HepG2 (cell line): ENCODE data around the gene CNOT2. TPM values are rescaled to one million over a fixed set of nuclear protein-coding genes. Genes with fewer than 3 reads are reported as not detected.

Source experiments
- ATAC-seq: fragments of 200-7000 bp; cut with Tn5 transposase; 3 replicates; pipeline ENCODE4 v1.9.1; 2020; ENCODE audit warnings: mild to moderate bottlenecking, moderate library complexity
- BruUV-seq: library from RNA; stranded (reverse); fragments of 400-500 nt; replicated peaks from 2 replicates; lab custom pipeline; 2021; lab: Mats Ljungman, UMichigan
- CTCF ChIA-PET: fragments of 300-600 bp; formaldehyde crosslinking; extraction: SDS; loops from one replicate; lab custom pipeline; 2021; ENCODE audit warnings: low total read pairs, inconsistent platforms, low intra/inter-chr PET ratio; lab: Yijun Ruan, JAX
- POLR2A ChIA-PET: fragments of 350-600 bp; sonication (Branson Sonifier 250); formaldehyde crosslinking; loops from one replicate; lab custom pipeline; 2020; ENCODE audit warnings: antibody characterized with exemption, inconsistent platforms; lab: Yijun Ruan, JAX
- DNase-seq: peaks from one replicate; pipeline ENCODE4 v3.0.0-alpha.2; 2015; ENCODE audit warnings: low spot score
- FAIRE-seq: peaks from 3 replicates; lab custom pipeline; 2011; peaks lifted over from hg19 to GRCh38; lab: Jason Lieb, UNC
- H2AFZ ChIP-seq: one replicate; pipeline ENCODE4 v1.6.1; 2011; ENCODE audit warnings: low read length, inconsistent platforms
- H3K27ac ChIP-seq: fragments of 300-600 bp; 3 replicates; pipeline ENCODE4 v1.8.0; 2011; ENCODE audit warnings: mixed run types, mild to moderate bottlenecking, mixed read lengths, low read length, inconsistent platforms; ENCODE audit not compliant: insufficient read depth; ENCODE audit errors: extremely low read length
- H3K27me3 ChIP-seq, 2 experiments: fragments of 200-600 bp in 1 of 2; 2 replicates in 1 of 2; 3 replicates in 1 of 2; pipeline versions ENCODE4 v1.6.0 to v1.8.0; 2011; ENCODE audit warnings: low read length in 2 of 2, mild to moderate bottlenecking in 2 of 2, moderate library complexity in 2 of 2, inconsistent platforms in 1 of 2; ENCODE audit not compliant: insufficient read depth in 2 of 2, control insufficient read depth in 1 of 2
- H3K36me3 ChIP-seq, 2 experiments: fragments of 200-600 bp in 1 of 2; replicated peaks in 1 of 2; 2 replicates in 1 of 2; 3 replicates in 1 of 2; pipeline versions ENCODE4 v1.5.1 to v1.8.0; 2011; ENCODE audit warnings: low read length in 2 of 2, inconsistent platforms in 1 of 2; ENCODE audit not compliant: insufficient read depth in 2 of 2, control insufficient read depth in 1 of 2
- H3K4me1 ChIP-seq: 2 replicates; pipeline ENCODE4 v1.5.1; 2012; ENCODE audit warnings: low read length, inconsistent platforms; ENCODE audit not compliant: insufficient read depth
- H3K4me2 ChIP-seq: 2 replicates; pipeline ENCODE4 v1.6.0; 2011; ENCODE audit warnings: low read depth, low read length, inconsistent platforms
- H3K4me3 ChIP-seq, 3 experiments: fragments of 200-600 bp in 1 of 3; sonication (generic), shearing (Covaris generic) in 1 of 3; replicated peaks in 1 of 3; 2 replicates each; pipeline ENCODE4 v1.5.1; 2011 to 2016; ENCODE audit warnings: low read length in 3 of 3, inconsistent platforms in 2 of 3, low read depth in 2 of 3, mild to moderate bottlenecking in 2 of 3, control low read depth in 1 of 3, mixed read lengths in 1 of 3; ENCODE audit not compliant: insufficient read depth in 1 of 3
- H3K79me2 ChIP-seq: one replicate; pipeline ENCODE4 v1.6.1; 2011; ENCODE audit warnings: low read length, inconsistent platforms; ENCODE audit not compliant: insufficient read depth
- H3K9ac ChIP-seq: 2 replicates; pipeline ENCODE4 v1.6.0; 2011; ENCODE audit warnings: mild to moderate bottlenecking, low read depth, low read length, inconsistent platforms; ENCODE audit not compliant: insufficient read depth
- H3K9me3 ChIP-seq: 2 replicates; pipeline ENCODE4 v1.5.1; 2012; ENCODE audit warnings: mild to moderate bottlenecking, low read length
- H4K20me1 ChIP-seq: 2 replicates; pipeline ENCODE4 v1.6.0; 2011; ENCODE audit warnings: inconsistent platforms, mild to moderate bottlenecking, low read length, moderate library complexity; ENCODE audit not compliant: insufficient read depth
- ADNP ChIP-seq: sonication (generic); formaldehyde crosslinking; IDR thresholded peaks from 2 replicates; pipeline ENCODE4 v1.4.0; 2020; ENCODE audit warnings: missing genetic modification reagents
- ATM ChIP-seq: fragments of 450-650 bp; IDR thresholded peaks from 2 replicates; pipeline ENCODE4 v1.7.1; 2017; ENCODE audit warnings: mild to moderate bottlenecking, borderline replicate concordance
- E2F1 ChIP-seq: sonication (generic); formaldehyde crosslinking; IDR thresholded peaks from 2 replicates; pipeline ENCODE4 v1.5.0; 2020; ENCODE audit warnings: missing genetic modification reagents
- EED ChIP-seq: sonication (generic); formaldehyde crosslinking; IDR thresholded peaks from 2 replicates; pipeline ENCODE4 v1.5.0; 2020; ENCODE audit warnings: mild to moderate bottlenecking, missing genetic modification reagents
- ETS1 ChIP-seq: sonication (generic); formaldehyde crosslinking; IDR thresholded peaks from 2 replicates; pipeline ENCODE4 v1.4.0; 2020; ENCODE audit warnings: missing genetic modification reagents
- GATAD2A ChIP-seq: IDR thresholded peaks from 2 replicates; pipeline ENCODE4 v1.6.1; 2016
- HOXD1 ChIP-seq: sonication (generic); formaldehyde crosslinking; IDR thresholded peaks from 2 replicates; pipeline ENCODE4 v1.5.0; 2020; ENCODE audit warnings: missing genetic modification reagents
- KAT2B ChIP-seq: fragments of 150-350 bp; IDR thresholded peaks from 2 replicates; pipeline ENCODE4 v1.6.1; 2014; ENCODE audit warnings: low read depth, low read length, borderline replicate concordance
- MNT ChIP-seq: fragments of 450-650 bp; IDR thresholded peaks from 2 replicates; pipeline ENCODE4 v1.6.1; 2016
- PHF20 ChIP-seq: sonication (generic); formaldehyde crosslinking; IDR thresholded peaks from 2 replicates; pipeline ENCODE4 v1.5.0; 2020; ENCODE audit warnings: mild to moderate bottlenecking, missing genetic modification reagents
- RARG ChIP-seq: sonication (generic); formaldehyde crosslinking; IDR thresholded peaks from 2 replicates; pipeline ENCODE4 v1.4.0; 2020; ENCODE audit warnings: low read depth, mild to moderate bottlenecking, missing genetic modification reagents
- SNRNP70 ChIP-seq: fragments of 200-400 bp; formaldehyde crosslinking; IDR thresholded peaks from 2 replicates; pipeline ENCODE4 v1.6.1; 2017; ENCODE audit warnings: mild to moderate bottlenecking, low read depth, low read length, moderate library complexity
- STAG1 ChIP-seq: sonication (generic); formaldehyde crosslinking; IDR thresholded peaks from 2 replicates; pipeline ENCODE4 v1.4.0; 2020; ENCODE audit warnings: missing genetic modification reagents
- ZKSCAN5 ChIP-seq: sonication (generic); formaldehyde crosslinking; IDR thresholded peaks from 2 replicates; pipeline ENCODE4 v1.5.1; 2020; ENCODE audit warnings: mild to moderate bottlenecking, missing genetic modification reagents
- ZNF10 ChIP-seq: sonication (generic); formaldehyde crosslinking; IDR thresholded peaks from 2 replicates; pipeline ENCODE4 v1.4.0; 2020; ENCODE audit warnings: mild to moderate bottlenecking, low read depth, missing genetic modification reagents, borderline replicate concordance
- ZNF335 ChIP-seq: sonication (generic); formaldehyde crosslinking; IDR thresholded peaks from 2 replicates; pipeline ENCODE4 v1.4.0; 2020; ENCODE audit warnings: missing genetic modification reagents
- ZNF441 ChIP-seq: sonication (generic); formaldehyde crosslinking; IDR thresholded peaks from 2 replicates; pipeline ENCODE4 v1.7.0; 2021; ENCODE audit warnings: missing genetic modification reagents, borderline replicate concordance
- ZNF589 ChIP-seq: sonication (generic); formaldehyde crosslinking; conservative IDR thresholded peaks from 2 replicates; pipeline ENCODE4 v1.8.0; 2022; ENCODE audit warnings: mild to moderate bottlenecking, moderate library complexity, missing genetic modification reagents
- WGBS: methylation state at CpG from one replicate; pipeline ENCODE4 v1.1.6; 2017; ENCODE audit warnings: low lambda C conversion rate; 5-methylcytosine and 5-hydroxymethylcytosine counted together
- in situ Hi-C: cut with HindIII; loops from 2 replicates; pipeline ENCODE4 v1.10.0; 2017; ENCODE audit warnings: low pct_unique_long_range_greater_than_20kb; ENCODE audit not compliant: extremely low pct_ligation_motif_present
- intact Hi-C: fragments of 100-400 bp; cut with micrococcal nuclease; formaldehyde crosslinking; loops from one replicate; pipeline ENCODE4 v1.10.0; 2022; ENCODE audit not compliant: unreplicated experiment
- polyA plus RNA-seq, 8 experiments: library from polyadenylated mRNA; depleted of rRNA in 3 of 8; stranded (reverse) in 7 of 8; unstranded in 1 of 8; fragments of >200 nt; fragmentation: Illumina TruSeq in 4 of 8; extraction: Trizol in 4 of 8; gene quantifications; 2 replicates each; pipeline versions ENCODE4 v1.2.1 to v1.2.3, GENCODE V29; 2011 to 2016; ENCODE audit warnings: low read depth in 4 of 8, missing spikeins in 1 of 8, mixed read lengths in 1 of 8; ENCODE audit not compliant: insufficient read depth in 1 of 8
- total RNA-seq, 5 experiments: library from RNA; depleted of rRNA; stranded (reverse); fragments of >200 nt; fragmentation: Illumina TruSeq; extraction: Trizol; gene quantifications; 2 replicates each; pipeline ENCODE4 v1.2.3, GENCODE V29; 2016; ENCODE audit warnings: low read depth in 1 of 5

The CNOT2 gene
- total and polyA plus RNA-seq, 2 of the 13 experiments (the other 11 are each of a cell fraction or from before 2014, with no cell fraction given), result 54.5 to 76.6 TPM

GRCh38 chr12:70268972-70269371 is 25.7 kb downstream of the CNOT2 start:
- H3K79me2 ChIP-seq, result peaks cover 100% of the 10 kb centered on the region
- FAIRE-seq, result no peak
- no peak overlapping the region for H3K4me3 ChIP-seq
- WGBS, result 89% methylated on average over 2 of the region's 2 CpGs
- TF ChIP-seq RARG (CRISPR knock-in tag) (no peak), ATM (no peak), ADNP (CRISPR knock-in tag) (no peak), PHF20 (CRISPR knock-in tag) (no peak), E2F1 (CRISPR knock-in tag) (no peak), STAG1 (CRISPR knock-in tag) (no peak), MNT (no peak), ZNF335 (CRISPR knock-in tag) (no peak), ZNF589 (CRISPR knock-in tag) (no peak), ZNF441 (CRISPR knock-in tag) (no peak), EED (no peak), ZKSCAN5 (CRISPR knock-in tag) (no peak), ETS1 (CRISPR knock-in tag) (no peak), HOXD1 (CRISPR knock-in tag) (no peak), SNRNP70 (no peak), ZNF10 (CRISPR knock-in tag) (no peak), GATAD2A (CRISPR knock-in tag) (no peak), KAT2B (no peak)
- no peak for ATAC-seq
- intact Hi-C loops (no loop called here), in situ Hi-C loops (no loop called here)
- no peaks in the 10 kb centered on the region for H3K27me3 ChIP-seq
- no peaks in the 10 kb centered on the region for H3K36me3 ChIP-seq
- H3K4me1 ChIP-seq, result peaks cover 64% of the 10 kb centered on the region
- no peak overlapping the region for H3K9ac ChIP-seq
- ChIA-PET CTCF (no interaction called here), POLR2A (no interaction called here)
- no peak for DNase-seq
- H4K20me1 ChIP-seq, result peaks cover 35% of the 10 kb centered on the region
- H3K9me3 ChIP-seq, result no peaks in the 10 kb centered on the region
- BruUV-seq, result no TSS peak
- no peak overlapping the region for H3K27ac ChIP-seq
- H3K4me2 ChIP-seq, result no peak overlapping the region
- H2AFZ ChIP-seq, result no peak overlapping the region
